ENCODE measurements around the gene DLGAP4. TPM values are rescaled to one million over a fixed set of nuclear protein-coding genes. Genes with fewer than 3 reads are reported as not detected.

The DLGAP4 gene
- total and polyA plus RNA-seq, 2 of the 8 experiments (the other 6 are each of a cell fraction or from before 2014, with no cell fraction given) = 41.2 to 57.2 TPM

- Histone ChIP-seq H3K9ac (replicated peaks in 1 of 4; ENCODE audit: extremely low read depth in 1 of 4, low read depth in 3 of 4, low read length in 3 of 4) (no peak overlapping the region), H2BK12ac (ENCODE audit: low read depth, low read length) (no peak overlapping the region; the same call in 1 of the 2 replicates), H4K5ac (ENCODE audit: insufficient read length, low read depth, low read length) (no peak overlapping the region), H3K4me1 (replicated peaks in 1 of 4; ENCODE audit: control insufficient read depth in 3 of 4, insufficient read depth in 4 of 4, low read length in 3 of 4) (peaks cover 0 to 3% (median 0%) of the 10 kb centered on the region in 4 experiments; a peak in 2 of 7 replicates), H2BK20ac (ENCODE audit: low read length) (no peak overlapping the region), H4K20me1 (replicated peaks in 1 of 2; ENCODE audit: control insufficient read depth in 1 of 2, insufficient read depth in 2 of 2, low read length in 2 of 2) (peaks cover 0 to 1% of the 10 kb centered on the region in 2 experiments), H3K18ac (ENCODE audit: extremely low read depth, low read length) (no peak overlapping the region), H3K14ac (ENCODE audit: insufficient read length) (no peak overlapping the region), H3K79me2 (ENCODE audit: control insufficient read depth in 1 of 2, insufficient read depth in 2 of 2, low read length in 2 of 2) (no peaks in the 10 kb centered on the region), H3K27ac (ENCODE audit: low read depth, low read length) (no peak overlapping the region), H3K23me2 (ENCODE audit: low read depth, low read length) (no peaks in the 10 kb centered on the region), H3K23ac (ENCODE audit: insufficient read length) (no peak overlapping the region), H2BK120ac (replicated peaks; ENCODE audit: low read depth, low read length) (no peak overlapping the region), H4K91ac (replicated peaks; ENCODE audit: insufficient read length, low read length) (no peak overlapping the region), H3K9me3 (ENCODE audit: insufficient read depth in 2 of 2, low read depth in 1 of 2, low read length in 1 of 2) (no peaks in the 10 kb centered on the region), H3K36me3 (ENCODE audit: control insufficient read depth in 2 of 4, insufficient read depth in 4 of 4, low read length in 3 of 4) (no peaks in the 10 kb centered on the region), H2AK5ac (ENCODE audit: low read depth, low read length) (no peak overlapping the region), H3K56ac (replicated peaks; ENCODE audit: insufficient read length, low read depth, low read length) (no peak overlapping the region), H3K79me1 (ENCODE audit: low read depth, low read length) (no peaks in the 10 kb centered on the region), H2BK15ac (ENCODE audit: low read length) (no peak overlapping the region), H2BK5ac (ENCODE audit: low read depth, low read length) (no peak overlapping the region), H3K27me3 (replicated peaks in 1 of 4; ENCODE audit: control insufficient read depth in 3 of 4, extremely low read depth in 1 of 4, insufficient read depth in 3 of 4, low read length in 3 of 4) (no peaks in the 10 kb centered on the region), H3K4ac (replicated peaks; ENCODE audit: insufficient read length, low read depth, low read length) (no peak overlapping the region), H3K4me3 (ENCODE audit: extremely low read depth in 1 of 4, insufficient read depth in 2 of 4, low read depth in 3 of 4, low read length in 4 of 4) (no peak overlapping the region), H4K8ac (ENCODE audit: extremely low read depth, insufficient read depth, low read length) (no peak overlapping the region), H2AFZ (ENCODE audit: low read length) (no peak overlapping the region), H3K4me2 (ENCODE audit: insufficient read depth in 1 of 2, low read depth in 2 of 2, low read length in 2 of 2) (no peak overlapping the region)
- TF ChIP-seq YY1 (IDR thresholded peaks at IDR 0.05; ENCODE audit: low read depth, low read length) (no peak), POLR2AphosphoS5 (IDR thresholded peaks at IDR 0.05; ENCODE audit: low read depth, low read length) (no peak), BRCA1 (IDR thresholded peaks at IDR 0.05; ENCODE audit: low read depth, low read length) (no peak), BACH1 (IDR thresholded peaks at IDR 0.05; ENCODE audit: low read length) (no peak), GTF2F1 (IDR thresholded peaks at IDR 0.05; ENCODE audit: borderline replicate concordance, low read depth, low read length) (no peak), CEBPB (IDR thresholded peaks at IDR 0.05; ENCODE audit: low read depth, low read length) (no peak), SIRT6 (IDR thresholded peaks at IDR 0.05; ENCODE audit: low read length) (no peak), ZNF274 (IDR thresholded peaks at IDR 0.05; ENCODE audit: borderline replicate concordance, extremely low read depth, low read length) (no peak), GABPA (IDR thresholded peaks at IDR 0.05; ENCODE audit: borderline replicate concordance, insufficient read depth, low read length) (no peak), CBX5 (IDR thresholded peaks at IDR 0.05; ENCODE audit: low read depth, low read length) (no peak), RFX5 (IDR thresholded peaks at IDR 0.05; ENCODE audit: borderline replicate concordance, low read depth, low read length) (no peak), PHF8 (conservative IDR thresholded peaks at IDR 0.05; ENCODE audit: low read depth, low read length) (no peak), EZH2 (IDR thresholded peaks at IDR 0.05; ENCODE audit: low read depth, low read length, severe bottlenecking) (no peak), RAD21 (IDR thresholded peaks at IDR 0.05 in 1 of 2, conservative IDR thresholded peaks at IDR 0.05 in 1 of 2; ENCODE audit: low read depth in 2 of 2, low read length in 2 of 2) (no peak), FOSL1 (IDR thresholded peaks at IDR 0.05; ENCODE audit: insufficient read depth, low read depth, low read length) (no peak)
- POLR2A ChIA-PET (ENCODE audit: partially characterized antibody) = interaction anchor here (1.3 kb wide), 1 partner anchor 14 kb away, joined by 3 read pairs; no protein-coding TSS in a partner anchor
- DNase-seq (ENCODE audit: low read depth in 1 of 2, low spot score in 2 of 2) (no peak), FAIRE-seq (no peak)
- 88% methylated on average over 5 of the region's 5 CpGs; no CpG with 5 or more reads in 1 of the 2 experiments for whole genome bisulfite sequencing, 2 experiments (ENCODE audit: extremely low coverage in 1 of 2, insufficient coverage in 1 of 2, insufficient read length in 1 of 2, insufficient replicate concordance in 2 of 2, low coverage in 1 of 2, low lambda C conversion rate in 2 of 2, missing lambda C conversion rate in 1 of 2)
- CTCF ChIA-PET (ENCODE audit: partially characterized antibody) = interaction anchor here (1.2 to 1.8 kb wide), 3 partner anchors 9 to 47 kb away, joined by 3 to 11 read pairs (median 6); no protein-coding TSS in a partner anchor
Measured at GRCh38 chr20:36322131-36322530, 16.0 kb downstream of the DLGAP4 start.

All from H1 (cell line).